HepG2 (cell line): ENCODE measurements around the gene CCDC142. TPM values are rescaled to one million over a fixed set of nuclear protein-coding genes. Genes with fewer than 3 reads are reported as not detected.

Experiments used
- DR1 ChIP-seq: sonication (generic); formaldehyde crosslinking; IDR thresholded peaks from 2 replicates; pipeline ENCODE4 v1.8.0; 2021; ENCODE audit warnings: mild to moderate bottlenecking, missing genetic modification reagents, inconsistent platforms
- GLI4 ChIP-seq: sonication (generic); formaldehyde crosslinking; IDR thresholded peaks from 2 replicates; pipeline ENCODE4 v1.5.1; 2020; ENCODE audit warnings: missing genetic modification reagents, mild to moderate bottlenecking, moderate library complexity, borderline replicate concordance
- KLF15 ChIP-seq: sonication (generic); formaldehyde crosslinking; IDR thresholded peaks from 2 replicates; pipeline ENCODE4 v1.8.1; 2023; ENCODE audit warnings: borderline replicate concordance, mild to moderate bottlenecking, inconsistent platforms, missing genetic modification reagents, mixed read lengths
- KMT2B ChIP-seq: IDR thresholded peaks from 2 replicates; pipeline ENCODE4 v1.6.1; 2016; ENCODE audit warnings: missing genetic modification reagents, missing compliant biosample characterization
- MXD3 ChIP-seq: IDR thresholded peaks from 2 replicates; pipeline ENCODE4 v1.6.1; 2016; ENCODE audit warnings: mild to moderate bottlenecking, missing biosample characterization, missing genetic modification reagents
- RAD21 ChIP-seq: fragments of 450-650 bp; formaldehyde crosslinking; IDR thresholded peaks from 2 replicates; pipeline ENCODE4 v1.5.0; 2020; ENCODE audit warnings: mild to moderate bottlenecking
- SNRNP70 ChIP-seq: fragments of 200-400 bp; formaldehyde crosslinking; IDR thresholded peaks from 2 replicates; pipeline ENCODE4 v1.6.1; 2017; ENCODE audit warnings: mild to moderate bottlenecking, low read depth, low read length, moderate library complexity
- TCF7L2 ChIP-seq: IDR thresholded peaks from 2 replicates; pipeline ENCODE4 v1.6.1; 2011; ENCODE audit warnings: mild to moderate bottlenecking, low read depth, low read length, moderate library complexity
- TEF ChIP-seq: sonication (generic); formaldehyde crosslinking; IDR thresholded peaks from 2 replicates; pipeline ENCODE4 v1.5.0; 2020; ENCODE audit warnings: missing genetic modification reagents
- TFE3 ChIP-seq: IDR thresholded peaks from 2 replicates; pipeline ENCODE4 v1.6.1; 2016
- THAP9 ChIP-seq: sonication (generic); formaldehyde crosslinking; IDR thresholded peaks from 2 replicates; pipeline ENCODE4; 2020; ENCODE audit warnings: missing genetic modification reagents, mild to moderate bottlenecking, borderline replicate concordance
- ZBTB39 ChIP-seq: sonication (generic); formaldehyde crosslinking; IDR thresholded peaks from 2 replicates; pipeline ENCODE4 v1.5.0; 2020; ENCODE audit warnings: missing genetic modification reagents
- ZFP36 ChIP-seq: fragments of 150-350 bp; IDR thresholded peaks from 2 replicates; pipeline ENCODE4 v1.6.1; 2018; ENCODE audit warnings: borderline replicate concordance, low read length, low read depth; ENCODE audit not compliant: partially characterized antibody
- ZNF160 ChIP-seq: sonication (generic); formaldehyde crosslinking; IDR thresholded peaks from 2 replicates; pipeline ENCODE4 v1.8.0; 2022; ENCODE audit warnings: mild to moderate bottlenecking, inconsistent platforms, missing genetic modification reagents
- ZNF563 ChIP-seq: sonication (generic); formaldehyde crosslinking; IDR thresholded peaks from 2 replicates; pipeline ENCODE4 v1.8.0; 2022; ENCODE audit warnings: mild to moderate bottlenecking, moderate library complexity, missing genetic modification reagents
- ZNF569 ChIP-seq: sonication (generic); formaldehyde crosslinking; IDR thresholded peaks from 2 replicates; pipeline ENCODE4 v1.5.0; 2020; ENCODE audit warnings: mild to moderate bottlenecking, missing genetic modification reagents, moderate library complexity, borderline replicate concordance
- ZNF580 ChIP-seq: IDR thresholded peaks from 2 replicates; pipeline ENCODE4 v1.6.1; 2016; ENCODE audit warnings: low read depth, borderline replicate concordance
- polyA plus RNA-seq, 8 experiments: library from polyadenylated mRNA; depleted of rRNA in 3 of 8; stranded (reverse) in 7 of 8; unstranded in 1 of 8; fragments of >200 nt; fragmentation: Illumina TruSeq in 4 of 8; extraction: Trizol in 4 of 8; gene quantifications; 2 replicates each; pipeline versions ENCODE4 v1.2.1 to v1.2.3, GENCODE V29; 2011 to 2016; ENCODE audit warnings: low read depth in 4 of 8, missing spikeins in 1 of 8, mixed read lengths in 1 of 8; ENCODE audit not compliant: insufficient read depth in 1 of 8
- total RNA-seq, 5 experiments: library from RNA; depleted of rRNA; stranded (reverse); fragments of >200 nt; fragmentation: Illumina TruSeq; extraction: Trizol; gene quantifications; 2 replicates each; pipeline ENCODE4 v1.2.3, GENCODE V29; 2016; ENCODE audit warnings: low read depth in 1 of 5

The CCDC142 gene
- total and polyA plus RNA-seq, 2 of the 13 experiments (the other 11 are each of a cell fraction or from before 2014, with no cell fraction given) = 14.7 to 30.4 TPM

- TF ChIP-seq THAP9 (CRISPR knock-in tag) = peak; percentile 96
- 0 out of 2 replicates have a peak, but pooled peaks have one; percentile 61 for TF ChIP-seq ZNF569 (CRISPR knock-in tag)
- TF ChIP-seq ZNF580 (CRISPR knock-in tag) = peak; percentile 59; the same call in 1 of the 2 replicates
- TF ChIP-seq KLF15 (CRISPR knock-in tag) = peak; percentile 68; the same call in 1 of the 2 replicates
- TF ChIP-seq KMT2B (CRISPR knock-in tag) = peak; percentile 88
- no peak; the same call in none of the 2 replicates for TF ChIP-seq DR1 (CRISPR knock-in tag)
- no peak for TF ChIP-seq TFE3 (CRISPR knock-in tag)
- no peak for TF ChIP-seq SNRNP70
- peak; percentile 88; the same call in 1 of the 2 replicates for TF ChIP-seq ZBTB39 (CRISPR knock-in tag)
- TF ChIP-seq TCF7L2 = no peak
- peak; percentile 94 for TF ChIP-seq RAD21
- TF ChIP-seq TEF (CRISPR knock-in tag) = no peak
- peak; percentile 89 for TF ChIP-seq MXD3 (CRISPR knock-in tag)
- TF ChIP-seq ZNF160 (CRISPR knock-in tag) = 0 out of 2 replicates have a peak, but pooled peaks have one; percentile 2
- peak; percentile 95; the same call in 1 of the 2 replicates for TF ChIP-seq GLI4 (CRISPR knock-in tag)
- TF ChIP-seq ZFP36 = no peak
- peak; percentile 80 for TF ChIP-seq ZNF563 (CRISPR knock-in tag)
Measured at GRCh38 chr2:74482801-74483674, at the start of gene CCDC142, which contains the start of gene TTC31 (continued).
